ENCODE results near the gene ASB1.
A peak's percentile ranks its signal among the peaks of the same experiment; 100 is the strongest.

The ASB1 gene

DNA sequence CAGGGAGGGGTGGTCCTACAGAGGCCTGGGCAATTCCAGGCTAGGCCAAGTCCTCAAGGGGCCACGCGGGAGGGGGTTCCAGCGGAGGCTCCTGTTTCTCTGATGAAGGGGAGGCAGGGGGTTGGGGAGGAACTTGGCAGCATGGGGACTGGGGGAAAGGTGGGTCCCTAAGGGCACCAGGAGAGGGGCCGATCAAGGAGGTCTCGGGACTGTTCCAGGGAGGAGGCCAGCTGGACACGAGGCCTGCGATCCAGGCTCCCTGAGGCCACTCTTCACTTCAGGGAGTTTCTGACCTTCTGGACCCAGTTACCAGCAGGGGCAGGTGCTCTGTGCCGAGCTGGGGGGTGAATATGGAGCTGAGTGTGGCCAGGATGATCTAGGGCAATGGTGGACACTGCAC lies 71.5 kb downstream of the ASB1 start:
- DNase-seq = no peak

DNA sequence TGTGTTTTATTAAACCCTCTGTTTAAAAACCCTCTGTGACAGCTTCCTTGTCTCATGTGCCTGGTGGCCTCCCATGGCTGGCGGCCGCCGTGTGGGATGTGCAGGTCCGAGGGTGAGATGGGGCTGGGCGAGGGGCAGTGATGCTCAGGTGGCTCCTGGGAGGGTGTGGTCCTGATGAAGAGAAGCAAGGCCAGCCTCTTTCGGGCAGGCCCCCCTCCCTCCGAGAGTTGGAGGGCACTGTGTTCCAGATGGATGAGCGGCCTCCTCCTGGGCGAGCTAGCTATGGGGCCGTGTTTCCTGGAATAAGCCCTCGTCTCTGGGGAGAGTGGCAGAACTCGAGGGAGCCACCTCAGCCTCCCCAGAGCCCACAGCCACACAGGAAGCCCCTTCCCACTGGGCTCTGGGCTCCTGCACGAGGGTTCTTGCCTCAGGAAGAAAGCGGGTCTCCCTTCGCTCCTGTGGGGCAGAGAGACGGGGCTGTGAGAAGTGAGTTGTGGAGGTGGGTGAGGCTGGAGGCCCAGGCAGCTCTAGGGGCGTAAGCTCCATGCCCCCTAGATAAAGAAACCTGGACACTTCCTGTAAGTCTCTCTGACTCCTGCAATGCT lies 72.1 kb downstream of the ASB1 start:
- peak in 1 of 2 experiments; percentile 21 for DNase-seq

DNA sequence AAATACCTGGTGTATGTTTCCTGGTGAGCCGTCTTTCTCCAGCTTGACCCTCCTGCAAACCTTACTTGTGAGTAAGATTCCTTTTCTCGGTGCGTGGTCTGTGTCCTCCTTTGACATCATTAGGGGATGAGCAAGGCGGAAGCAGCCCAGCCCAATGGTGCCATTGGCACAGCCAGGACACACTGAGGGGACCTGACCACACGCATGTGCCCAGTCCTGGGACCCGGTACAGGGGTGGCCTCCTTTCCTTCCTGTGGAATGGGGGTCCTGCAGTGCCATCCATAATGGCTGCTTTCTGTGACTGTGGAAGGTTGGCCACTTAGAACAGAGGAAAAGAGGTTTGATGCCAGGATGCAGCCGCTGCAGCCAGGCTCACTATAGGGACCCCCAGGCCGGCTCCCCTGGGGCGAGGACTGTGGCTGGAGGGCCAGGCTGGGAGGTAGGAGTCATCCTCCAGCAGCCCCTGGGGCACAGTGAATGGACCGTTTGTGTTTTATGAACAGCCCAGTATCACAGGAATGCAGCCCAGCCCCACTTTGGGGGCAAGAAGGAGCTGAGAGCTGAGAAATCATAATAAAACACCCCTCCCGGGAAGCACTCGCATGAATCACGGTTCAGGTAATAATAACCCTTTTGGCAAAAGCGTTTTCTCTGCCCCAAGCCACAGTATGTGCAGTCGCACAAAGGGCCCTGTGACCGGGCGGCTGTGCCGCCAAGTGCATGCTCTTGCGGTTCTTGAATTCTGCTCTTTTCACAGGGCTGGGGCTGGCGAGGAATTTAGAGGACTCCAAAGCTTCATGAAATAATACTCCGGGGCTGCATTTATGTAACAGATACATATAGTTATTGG lies 73.2 kb downstream of the ASB1 start:
- no peak for DNase-seq

DNA sequence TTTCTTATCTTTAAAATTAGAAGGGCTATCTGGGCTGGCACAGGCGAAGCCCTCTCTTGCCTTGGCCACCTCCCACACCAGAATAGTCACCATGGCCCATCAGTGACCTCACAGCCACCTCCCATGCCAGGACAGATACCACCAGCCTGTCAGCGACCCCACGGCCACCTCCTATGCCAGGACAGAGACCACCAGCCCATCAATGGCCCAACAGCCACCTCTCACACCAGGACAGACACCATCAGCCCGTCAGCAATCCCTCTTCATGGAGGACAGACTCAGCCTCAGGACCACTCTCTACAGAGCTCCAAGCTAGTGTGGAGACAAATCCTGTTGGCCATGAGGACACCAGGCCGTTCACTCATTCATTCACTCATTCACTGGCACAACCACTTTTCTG lies 74.6 kb downstream of the ASB1 start:
- DNase-seq = no peak
